HEK293 (cell line): ENCODE measurements around the gene ABHD11.

Experiments used
- HOXC10 ChIP-seq: sonication (generic); formaldehyde crosslinking; IDR thresholded peaks from 2 replicates; pipeline ENCODE4 v1.8.1; 2023; ENCODE audit warnings: mild to moderate bottlenecking, missing genetic modification reagents
- IKZF3 ChIP-seq: fragments of 450-650 bp; IDR thresholded peaks from 2 replicates; pipeline ENCODE4 v1.5.0; 2018; ENCODE audit warnings: missing biosample characterization, mild to moderate bottlenecking, missing genetic modification characterization, moderate library complexity
- SP7 ChIP-seq: fragments of 450-650 bp; formaldehyde crosslinking; IDR thresholded peaks from 2 replicates; pipeline ENCODE4 v1.5.1; 2016; ENCODE audit warnings: missing biosample characterization, missing genetic modification characterization
- ZBTB7A ChIP-seq: fragments of 450-650 bp; formaldehyde crosslinking; IDR thresholded peaks from 2 replicates; pipeline ENCODE4 v1.5.1; 2016; ENCODE audit warnings: low read depth, missing biosample characterization, missing genetic modification characterization
- ZNF132 ChIP-seq: fragments of 450-650 bp; formaldehyde crosslinking; IDR thresholded peaks from 2 replicates; pipeline ENCODE4 v1.5.1; 2017; ENCODE audit warnings: missing biosample characterization, missing genetic modification characterization, borderline replicate concordance
- ZNF169 ChIP-seq: fragments of 450-650 bp; formaldehyde crosslinking; IDR thresholded peaks from 2 replicates; pipeline ENCODE4 v1.5.1; 2016; ENCODE audit warnings: missing biosample characterization, missing genetic modification characterization
- ZNF184 ChIP-seq: fragments of 450-650 bp; IDR thresholded peaks from 2 replicates; pipeline ENCODE4 v1.5.1; 2018; ENCODE audit warnings: missing biosample characterization, mild to moderate bottlenecking, missing genetic modification characterization
- ZNF202 ChIP-seq: fragments of 450-650 bp; formaldehyde crosslinking; IDR thresholded peaks from 2 replicates; pipeline ENCODE4 v1.5.1; 2016; ENCODE audit warnings: missing biosample characterization, missing genetic modification characterization, borderline replicate concordance
- ZNF211 ChIP-seq: fragments of 450-650 bp; formaldehyde crosslinking; IDR thresholded peaks from 2 replicates; pipeline ENCODE4 v1.5.1; 2016; ENCODE audit warnings: low read depth, missing biosample characterization, missing genetic modification characterization
- ZNF311 ChIP-seq: fragments of 450-650 bp; formaldehyde crosslinking; IDR thresholded peaks from 2 replicates; pipeline ENCODE4 v1.5.1; 2017; ENCODE audit warnings: missing biosample characterization, missing genetic modification characterization, borderline replicate concordance
- ZNF341 ChIP-seq: fragments of 450-650 bp; formaldehyde crosslinking; IDR thresholded peaks from 2 replicates; pipeline ENCODE4; 2016; ENCODE audit warnings: low read depth, missing biosample characterization, missing genetic modification characterization
- ZNF350 ChIP-seq: fragments of 450-650 bp; formaldehyde crosslinking; IDR thresholded peaks from 2 replicates; pipeline ENCODE4 v1.5.0; 2017; ENCODE audit warnings: missing biosample characterization, mild to moderate bottlenecking, missing genetic modification characterization
- ZNF433 ChIP-seq: fragments of 450-650 bp; formaldehyde crosslinking; IDR thresholded peaks from 2 replicates; pipeline ENCODE4 v1.5.1; 2016; ENCODE audit warnings: missing biosample characterization, missing genetic modification characterization, low read depth
- ZNF501 ChIP-seq: fragments of 450-650 bp; formaldehyde crosslinking; IDR thresholded peaks from 2 replicates; pipeline ENCODE4 v1.5.1; 2016; ENCODE audit warnings: missing biosample characterization, missing genetic modification characterization
- ZNF521 ChIP-seq: fragments of 450-650 bp; formaldehyde crosslinking; IDR thresholded peaks from 2 replicates; pipeline ENCODE4 v1.5.1; 2017; ENCODE audit warnings: missing biosample characterization, mild to moderate bottlenecking, missing genetic modification characterization
- ZNF530 ChIP-seq: fragments of 450-650 bp; formaldehyde crosslinking; IDR thresholded peaks from 2 replicates; pipeline ENCODE4 v1.5.1; 2016; ENCODE audit warnings: low read depth, missing biosample characterization, missing genetic modification characterization
- ZNF560 ChIP-seq: fragments of 450-650 bp; formaldehyde crosslinking; IDR thresholded peaks from 2 replicates; pipeline ENCODE4 v1.5.1; 2017; ENCODE audit warnings: missing biosample characterization, missing genetic modification characterization, borderline replicate concordance
- ZNF571 ChIP-seq: fragments of 450-650 bp; formaldehyde crosslinking; IDR thresholded peaks from 2 replicates; pipeline ENCODE4 v1.5.0; 2017; ENCODE audit warnings: missing biosample characterization, missing genetic modification characterization
- ZNF600 ChIP-seq: fragments of 450-650 bp; formaldehyde crosslinking; IDR thresholded peaks from 2 replicates; pipeline ENCODE4 v1.5.1; 2016; ENCODE audit warnings: missing biosample characterization, missing genetic modification characterization
- ZNF626 ChIP-seq: fragments of 450-650 bp; sonication (Bioruptor Pico); formaldehyde crosslinking; IDR thresholded peaks from 2 replicates; pipeline ENCODE4 v1.5.1; 2018; ENCODE audit warnings: missing biosample characterization, missing genetic modification characterization, inconsistent platforms
- ZNF654 ChIP-seq: fragments of 450-650 bp; formaldehyde crosslinking; IDR thresholded peaks from 2 replicates; pipeline ENCODE4 v1.5.1; 2016; ENCODE audit warnings: low read depth, missing biosample characterization, missing genetic modification characterization
- ZNF670 ChIP-seq: fragments of 450-650 bp; formaldehyde crosslinking; IDR thresholded peaks from 2 replicates; pipeline ENCODE4 v1.5.1; 2016; ENCODE audit warnings: missing biosample characterization, missing genetic modification characterization, low read depth
- ZNF677 ChIP-seq: fragments of 450-650 bp; IDR thresholded peaks from 2 replicates; pipeline ENCODE4 v1.5.0; 2018; ENCODE audit warnings: missing biosample characterization, mild to moderate bottlenecking, missing genetic modification characterization, moderate library complexity
- ZNF701 ChIP-seq: fragments of 450-650 bp; formaldehyde crosslinking; IDR thresholded peaks from 2 replicates; pipeline ENCODE4 v1.5.1; 2016; ENCODE audit warnings: missing biosample characterization, missing genetic modification characterization
- ZNF76 ChIP-seq: fragments of 450-650 bp; formaldehyde crosslinking; IDR thresholded peaks from 2 replicates; pipeline ENCODE4; 2016; ENCODE audit warnings: low read depth, missing biosample characterization, missing genetic modification characterization, borderline replicate concordance
- ZNF830 ChIP-seq: fragments of 450-650 bp; IDR thresholded peaks from 2 replicates; pipeline ENCODE4 v1.5.0; 2018; ENCODE audit warnings: missing biosample characterization, missing genetic modification characterization, low read depth, mild to moderate bottlenecking, moderate library complexity
- TF ChIP-seq, protein P1 (sequence below): fragments of 450-650 bp; formaldehyde crosslinking; conservative IDR thresholded peaks from 2 replicates; pipeline ENCODE4 v1.5.1; 2016; ENCODE audit warnings: low read depth, missing biosample characterization, missing genetic modification characterization
- TF ChIP-seq, protein P2 (sequence below): fragments of 450-650 bp; formaldehyde crosslinking; IDR thresholded peaks from 2 replicates; pipeline ENCODE4 v1.5.1; 2017; ENCODE audit warnings: missing biosample characterization, missing genetic modification characterization
- TF ChIP-seq, protein P3 (sequence below): fragments of 450-650 bp; formaldehyde crosslinking; IDR thresholded peaks from 2 replicates; pipeline ENCODE4 v1.5.1; 2016; ENCODE audit warnings: missing biosample characterization, missing genetic modification characterization
- TF ChIP-seq, protein P4 (sequence below): fragments of 450-650 bp; formaldehyde crosslinking; IDR thresholded peaks from 2 replicates; pipeline ENCODE4 v1.5.1; 2016; ENCODE audit warnings: missing biosample characterization, missing genetic modification characterization
- TF ChIP-seq, protein P5 (sequence below): fragments of 450-650 bp; formaldehyde crosslinking; IDR thresholded peaks from 2 replicates; pipeline ENCODE4 v1.5.1; 2017; ENCODE audit warnings: missing biosample characterization, missing genetic modification characterization

Gene ABHD11

DNA sequence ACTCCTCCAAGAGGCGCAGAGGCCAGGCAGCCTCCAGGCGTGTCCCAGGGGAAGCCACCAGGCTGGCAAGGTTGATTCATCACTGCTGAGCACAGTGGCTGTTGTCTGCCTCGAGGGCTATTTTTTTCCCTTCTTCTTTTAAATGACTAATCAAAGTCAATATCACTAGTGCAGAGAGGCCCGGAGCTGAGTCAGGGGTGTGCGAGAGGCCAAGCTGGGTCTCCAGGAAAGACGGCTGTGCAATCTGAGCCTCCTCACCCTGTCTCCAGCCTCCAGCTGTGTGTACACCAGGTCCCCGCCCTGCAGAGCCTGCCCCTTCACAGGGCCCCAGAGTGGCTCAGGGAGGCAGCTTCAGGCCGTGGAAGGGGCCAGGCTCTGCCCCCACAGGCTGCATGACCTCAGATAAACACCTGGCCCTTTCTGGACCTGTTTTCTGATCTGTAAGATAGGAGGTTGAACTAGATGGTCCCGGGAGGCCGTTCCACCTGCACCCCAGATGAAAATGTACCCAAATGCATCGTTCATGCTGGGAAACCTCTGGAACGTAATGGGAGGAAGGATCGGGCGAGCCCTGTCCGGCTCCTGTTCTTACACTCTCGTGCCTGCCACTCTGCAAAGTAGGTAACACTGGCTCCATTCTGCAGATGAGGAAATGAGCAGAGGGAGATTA lies 22.8 kb downstream of the ABHD11 start (continued):
- no peak for TF ChIP-seq ZNF830 (tag by site-specific recombination)
- no peak for TF ChIP-seq ZNF169
- TF ChIP-seq IKZF3 (tag by site-specific recombination) = 0 out of 2 replicates have a peak, but pooled peaks have one; percentile 66
- no peak for TF ChIP-seq ZNF433
- TF ChIP-seq ZNF677 (tag by site-specific recombination) = no peak
- TF ChIP-seq, protein P1, sequence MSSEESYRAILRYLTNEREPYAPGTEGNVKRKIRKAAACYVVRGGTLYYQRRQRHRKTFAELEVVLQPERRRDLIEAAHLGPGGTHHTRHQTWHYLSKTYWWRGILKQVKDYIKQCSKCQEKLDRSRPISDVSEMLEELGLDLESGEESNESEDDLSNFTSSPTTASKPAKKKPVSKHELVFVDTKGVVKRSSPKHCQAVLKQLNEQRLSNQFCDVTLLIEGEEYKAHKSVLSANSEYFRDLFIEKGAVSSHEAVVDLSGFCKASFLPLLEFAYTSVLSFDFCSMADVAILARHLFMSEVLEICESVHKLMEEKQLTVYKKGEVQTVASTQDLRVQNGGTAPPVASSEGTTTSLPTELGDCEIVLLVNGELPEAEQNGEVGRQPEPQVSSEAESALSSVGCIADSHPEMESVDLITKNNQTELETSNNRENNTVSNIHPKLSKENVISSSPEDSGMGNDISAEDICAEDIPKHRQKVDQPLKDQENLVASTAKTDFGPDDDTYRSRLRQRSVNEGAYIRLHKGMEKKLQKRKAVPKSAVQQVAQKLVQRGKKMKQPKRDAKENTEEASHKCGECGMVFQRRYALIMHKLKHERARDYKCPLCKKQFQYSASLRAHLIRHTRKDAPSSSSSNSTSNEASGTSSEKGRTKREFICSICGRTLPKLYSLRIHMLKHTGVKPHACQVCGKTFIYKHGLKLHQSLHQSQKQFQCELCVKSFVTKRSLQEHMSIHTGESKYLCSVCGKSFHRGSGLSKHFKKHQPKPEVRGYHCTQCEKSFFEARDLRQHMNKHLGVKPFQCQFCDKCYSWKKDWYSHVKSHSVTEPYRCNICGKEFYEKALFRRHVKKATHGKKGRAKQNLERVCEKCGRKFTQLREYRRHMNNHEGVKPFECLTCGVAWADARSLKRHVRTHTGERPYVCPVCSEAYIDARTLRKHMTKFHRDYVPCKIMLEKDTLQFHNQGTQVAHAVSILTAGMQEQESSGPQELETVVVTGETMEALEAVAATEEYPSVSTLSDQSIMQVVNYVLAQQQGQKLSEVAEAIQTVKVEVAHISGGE (tag by site-specific recombination) = no peak
- no peak for TF ChIP-seq ZNF132 (tag by site-specific recombination)
- TF ChIP-seq ZNF350 (tag by site-specific recombination) = no peak
- TF ChIP-seq ZNF341 (tag by site-specific recombination) = peak; percentile 79
- peak; percentile 93 for TF ChIP-seq ZNF600 (tag by site-specific recombination)
- no peak for TF ChIP-seq ZBTB7A (tag by site-specific recombination)
- no peak for TF ChIP-seq ZNF76 (tag by site-specific recombination)
- no peak for TF ChIP-seq ZNF521 (tag by site-specific recombination)
- peak; percentile 90 for TF ChIP-seq ZNF184 (tag by site-specific recombination)
- TF ChIP-seq ZNF670 = no peak
- TF ChIP-seq ZNF211 (tag by site-specific recombination) = no peak
- no peak for TF ChIP-seq ZNF311 (tag by site-specific recombination)
- TF ChIP-seq ZNF571 (tag by site-specific recombination) = no peak
- no peak for TF ChIP-seq HOXC10
- TF ChIP-seq ZNF560 = no peak
- no peak for TF ChIP-seq ZNF202 (tag by site-specific recombination)
- no peak for TF ChIP-seq ZNF701 (tag by site-specific recombination)
- TF ChIP-seq ZNF530 (tag by site-specific recombination) = no peak
- TF ChIP-seq SP7 (tag by site-specific recombination) = peak; percentile 89
- TF ChIP-seq, protein P2, sequence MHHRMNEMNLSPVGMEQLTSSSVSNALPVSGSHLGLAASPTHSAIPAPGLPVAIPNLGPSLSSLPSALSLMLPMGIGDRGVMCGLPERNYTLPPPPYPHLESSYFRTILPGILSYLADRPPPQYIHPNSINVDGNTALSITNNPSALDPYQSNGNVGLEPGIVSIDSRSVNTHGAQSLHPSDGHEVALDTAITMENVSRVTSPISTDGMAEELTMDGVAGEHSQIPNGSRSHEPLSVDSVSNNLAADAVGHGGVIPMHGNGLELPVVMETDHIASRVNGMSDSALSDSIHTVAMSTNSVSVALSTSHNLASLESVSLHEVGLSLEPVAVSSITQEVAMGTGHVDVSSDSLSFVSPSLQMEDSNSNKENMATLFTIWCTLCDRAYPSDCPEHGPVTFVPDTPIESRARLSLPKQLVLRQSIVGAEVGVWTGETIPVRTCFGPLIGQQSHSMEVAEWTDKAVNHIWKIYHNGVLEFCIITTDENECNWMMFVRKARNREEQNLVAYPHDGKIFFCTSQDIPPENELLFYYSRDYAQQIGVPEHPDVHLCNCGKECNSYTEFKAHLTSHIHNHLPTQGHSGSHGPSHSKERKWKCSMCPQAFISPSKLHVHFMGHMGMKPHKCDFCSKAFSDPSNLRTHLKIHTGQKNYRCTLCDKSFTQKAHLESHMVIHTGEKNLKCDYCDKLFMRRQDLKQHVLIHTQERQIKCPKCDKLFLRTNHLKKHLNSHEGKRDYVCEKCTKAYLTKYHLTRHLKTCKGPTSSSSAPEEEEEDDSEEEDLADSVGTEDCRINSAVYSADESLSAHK (tag by site-specific recombination) = 0 out of 2 replicates have a peak, but pooled peaks have one; percentile 11
- TF ChIP-seq, protein P3, sequence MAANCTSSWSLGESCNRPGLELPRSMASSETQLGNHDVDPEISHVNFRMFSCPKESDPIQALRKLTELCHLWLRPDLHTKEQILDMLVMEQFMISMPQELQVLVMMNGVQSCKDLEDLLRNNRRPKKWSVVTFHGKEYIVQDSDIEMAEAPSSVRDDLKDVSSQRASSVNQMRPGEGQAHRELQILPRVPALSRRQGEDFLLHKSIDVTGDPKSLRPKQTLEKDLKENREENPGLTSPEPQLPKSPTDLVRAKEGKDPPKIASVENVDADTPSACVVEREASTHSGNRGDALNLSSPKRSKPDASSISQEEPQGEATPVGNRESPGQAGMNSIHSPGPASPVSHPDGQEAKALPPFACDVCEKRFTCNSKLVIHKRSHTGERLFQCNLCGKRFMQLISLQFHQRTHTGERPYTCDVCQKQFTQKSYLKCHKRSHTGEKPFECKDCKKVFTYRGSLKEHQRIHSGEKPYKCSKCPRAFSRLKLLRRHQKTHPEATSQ (tag by site-specific recombination) = no peak
- TF ChIP-seq ZNF501 (tag by site-specific recombination) = 0 out of 2 replicates have a peak, but pooled peaks have one; percentile 26
- no peak for TF ChIP-seq ZNF626 (tag by site-specific recombination)
- TF ChIP-seq, protein P4, sequence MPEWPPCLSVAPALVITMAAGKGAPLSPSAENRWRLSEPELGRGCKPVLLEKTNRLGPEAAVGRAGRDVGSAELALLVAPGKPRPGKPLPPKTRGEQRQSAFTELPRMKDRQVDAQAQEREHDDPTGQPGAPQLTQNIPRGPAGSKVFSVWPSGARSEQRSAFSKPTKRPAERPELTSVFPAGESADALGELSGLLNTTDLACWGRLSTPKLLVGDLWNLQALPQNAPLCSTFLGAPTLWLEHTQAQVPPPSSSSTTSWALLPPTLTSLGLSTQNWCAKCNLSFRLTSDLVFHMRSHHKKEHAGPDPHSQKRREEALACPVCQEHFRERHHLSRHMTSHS (tag by site-specific recombination) = no peak
- TF ChIP-seq, protein P5, sequence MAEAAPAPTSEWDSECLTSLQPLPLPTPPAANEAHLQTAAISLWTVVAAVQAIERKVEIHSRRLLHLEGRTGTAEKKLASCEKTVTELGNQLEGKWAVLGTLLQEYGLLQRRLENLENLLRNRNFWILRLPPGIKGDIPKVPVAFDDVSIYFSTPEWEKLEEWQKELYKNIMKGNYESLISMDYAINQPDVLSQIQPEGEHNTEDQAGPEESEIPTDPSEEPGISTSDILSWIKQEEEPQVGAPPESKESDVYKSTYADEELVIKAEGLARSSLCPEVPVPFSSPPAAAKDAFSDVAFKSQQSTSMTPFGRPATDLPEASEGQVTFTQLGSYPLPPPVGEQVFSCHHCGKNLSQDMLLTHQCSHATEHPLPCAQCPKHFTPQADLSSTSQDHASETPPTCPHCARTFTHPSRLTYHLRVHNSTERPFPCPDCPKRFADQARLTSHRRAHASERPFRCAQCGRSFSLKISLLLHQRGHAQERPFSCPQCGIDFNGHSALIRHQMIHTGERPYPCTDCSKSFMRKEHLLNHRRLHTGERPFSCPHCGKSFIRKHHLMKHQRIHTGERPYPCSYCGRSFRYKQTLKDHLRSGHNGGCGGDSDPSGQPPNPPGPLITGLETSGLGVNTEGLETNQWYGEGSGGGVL (tag by site-specific recombination) = peak; percentile 65
- no peak for TF ChIP-seq ZNF654 (tag by site-specific recombination)
